Stomach (tissue), 4 donors: ENCODE data around the gene SCN1A.

Source experiments
- EP300 ChIP-seq: sonication (generic); formaldehyde crosslinking; IDR thresholded peaks from one replicate; pipeline ENCODE4 v1.6.1; 2017; ENCODE audit warnings: antibody characterized with exemption
- POLR2A ChIP-seq, 4 donors: fragments of 450-650 bp; IDR thresholded peaks; one replicate each; pipeline ENCODE4 v1.6.1; 2016; ENCODE audit warnings: antibody characterized with exemption in 4 of 4, control low read depth in 2 of 4, mild to moderate bottlenecking in 1 of 4, moderate library complexity in 1 of 4
- POLR2AphosphoS5 ChIP-seq, 3 donors: sonication (generic); formaldehyde crosslinking; IDR thresholded peaks; one replicate each; pipeline ENCODE4 v1.6.1; 2016; ENCODE audit warnings: antibody characterized with exemption in 3 of 3

GRCh38 chr2:165985120-165985519 is 142.7 kb downstream of the SCN1A start:
- TF ChIP-seq EP300 (no peak), POLR2A (IDR thresholded peaks at IDR 0.05) (no peak), POLR2AphosphoS5 (IDR thresholded peaks at IDR 0.05) (no peak)
